ENCODE measurements around the gene LPP. TPM values are rescaled to one million over a fixed set of nuclear protein-coding genes. Genes with fewer than 3 reads are reported as not detected.

The LPP gene
- polyA plus RNA-seq, 1 donor (not counting 4 experiments of a cell fraction or from before 2014, with no cell fraction given): 16.0 TPM

- Histone ChIP-seq H3K4me1 (ENCODE audit: control insufficient read depth, extremely low read depth, insufficient read depth, low read length) (peaks cover 17% of the 10 kb centered on the region), H3K27me3 (ENCODE audit: control insufficient read depth, extremely low read depth, insufficient read depth, low read length) (no peaks in the 10 kb centered on the region), H3K79me2 (ENCODE audit: control insufficient read depth, insufficient read depth, low read length) (peaks cover 10% of the 10 kb centered on the region), H3K36me3 (ENCODE audit: control insufficient read depth in 2 of 2, extremely low read depth in 1 of 2, insufficient read depth in 2 of 2, low read length in 2 of 2) (peaks cover 2 to 3% of the 10 kb centered on the region in 2 experiments), H3K9ac (ENCODE audit: control insufficient read depth, extremely low read depth, insufficient read depth, low read length) (no peak overlapping the region), H3K27ac (ENCODE audit: control insufficient read depth, insufficient read depth, low read length) (no peak overlapping the region), H4K20me1 (ENCODE audit: control insufficient read depth, extremely low read depth, insufficient read depth, low read length) (no peaks in the 10 kb centered on the region), H3K9me3 (ENCODE audit: control insufficient read depth, low read depth, low read length) (no peaks in the 10 kb centered on the region), H3K4me3 (ENCODE audit: control insufficient read depth in 2 of 3, extremely low read depth in 1 of 3, insufficient read depth in 2 of 3, low read depth in 1 of 3, low read length in 3 of 3) (no peak overlapping the region), H3K9me1 (ENCODE audit: control insufficient read depth, extremely low read depth, insufficient read depth, low read length) (no peaks in the 10 kb centered on the region), H3K4me2 (ENCODE audit: control insufficient read depth, extremely low read depth, insufficient read depth, low read depth, low read length) (no peak overlapping the region), H2AFZ (ENCODE audit: control insufficient read depth, low read length) (no peak overlapping the region)
- FAIRE-seq: no peak
- TF ChIP-seq, protein P1, sequence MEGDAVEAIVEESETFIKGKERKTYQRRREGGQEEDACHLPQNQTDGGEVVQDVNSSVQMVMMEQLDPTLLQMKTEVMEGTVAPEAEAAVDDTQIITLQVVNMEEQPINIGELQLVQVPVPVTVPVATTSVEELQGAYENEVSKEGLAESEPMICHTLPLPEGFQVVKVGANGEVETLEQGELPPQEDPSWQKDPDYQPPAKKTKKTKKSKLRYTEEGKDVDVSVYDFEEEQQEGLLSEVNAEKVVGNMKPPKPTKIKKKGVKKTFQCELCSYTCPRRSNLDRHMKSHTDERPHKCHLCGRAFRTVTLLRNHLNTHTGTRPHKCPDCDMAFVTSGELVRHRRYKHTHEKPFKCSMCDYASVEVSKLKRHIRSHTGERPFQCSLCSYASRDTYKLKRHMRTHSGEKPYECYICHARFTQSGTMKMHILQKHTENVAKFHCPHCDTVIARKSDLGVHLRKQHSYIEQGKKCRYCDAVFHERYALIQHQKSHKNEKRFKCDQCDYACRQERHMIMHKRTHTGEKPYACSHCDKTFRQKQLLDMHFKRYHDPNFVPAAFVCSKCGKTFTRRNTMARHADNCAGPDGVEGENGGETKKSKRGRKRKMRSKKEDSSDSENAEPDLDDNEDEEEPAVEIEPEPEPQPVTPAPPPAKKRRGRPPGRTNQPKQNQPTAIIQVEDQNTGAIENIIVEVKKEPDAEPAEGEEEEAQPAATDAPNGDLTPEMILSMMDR (optimal IDR thresholded peaks at IDR 0.05 in 1 of 3, IDR thresholded peaks at IDR 0.05 in 1 of 3, conservative IDR thresholded peaks at IDR 0.05 in 1 of 3; ENCODE audit: extremely low read depth in 1 of 3, insufficient read depth in 2 of 3, low read length in 3 of 3): no peak
- no peak for TF ChIP-seq EZH2 (IDR thresholded peaks at IDR 0.05; ENCODE audit: low read length)
- DNase-seq (ENCODE audit: low read depth, low spot score): no peak
- dilution Hi-C loops (cut with MboI; ENCODE audit: extremely low pct_ligation_motif_present, low sequenced_read_pairs): no loop called here
These were observed 116.5 kb downstream of the LPP start for GRCh38 chr3:188270423-188270972.

- dilution Hi-C loops (cut with MboI; ENCODE audit: extremely low pct_ligation_motif_present, low sequenced_read_pairs): no loop called here
- Histone ChIP-seq H3K27me3 (ENCODE audit: control insufficient read depth, extremely low read depth, insufficient read depth, low read length) (no peaks in the 10 kb centered on the region), H4K20me1 (ENCODE audit: control insufficient read depth, extremely low read depth, insufficient read depth, low read length) (no peaks in the 10 kb centered on the region), H3K9me1 (ENCODE audit: control insufficient read depth, extremely low read depth, insufficient read depth, low read length) (no peaks in the 10 kb centered on the region), H3K4me3 (ENCODE audit: control insufficient read depth in 2 of 3, extremely low read depth in 1 of 3, insufficient read depth in 2 of 3, low read depth in 1 of 3, low read length in 3 of 3) (no peak overlapping the region), H3K9me3 (ENCODE audit: control insufficient read depth, low read depth, low read length) (no peaks in the 10 kb centered on the region), H2AFZ (ENCODE audit: control insufficient read depth, low read length) (no peak overlapping the region), H3K9ac (ENCODE audit: control insufficient read depth, extremely low read depth, insufficient read depth, low read length) (no peak overlapping the region), H3K27ac (ENCODE audit: control insufficient read depth, insufficient read depth, low read length) (no peak overlapping the region), H3K36me3 (ENCODE audit: control insufficient read depth in 2 of 2, extremely low read depth in 1 of 2, insufficient read depth in 2 of 2, low read length in 2 of 2) (peaks cover 3% of the 10 kb centered on the region in 2 experiments), H3K79me2 (ENCODE audit: control insufficient read depth, insufficient read depth, low read length) (peaks cover 10% of the 10 kb centered on the region), H3K4me2 (ENCODE audit: control insufficient read depth, extremely low read depth, insufficient read depth, low read depth, low read length) (no peak overlapping the region), H3K4me1 (ENCODE audit: control insufficient read depth, extremely low read depth, insufficient read depth, low read length) (peaks cover 14% of the 10 kb centered on the region)
- FAIRE-seq: no peak
- DNase-seq (ENCODE audit: low read depth, low spot score): no peak
- TF ChIP-seq, protein P1 (optimal IDR thresholded peaks at IDR 0.05 in 1 of 3, IDR thresholded peaks at IDR 0.05 in 1 of 3, conservative IDR thresholded peaks at IDR 0.05 in 1 of 3; ENCODE audit: extremely low read depth in 1 of 3, insufficient read depth in 2 of 3, low read length in 3 of 3): no peak
- no peak for TF ChIP-seq EZH2 (IDR thresholded peaks at IDR 0.05; ENCODE audit: low read length)
These were observed 117.4 kb downstream of the LPP start for GRCh38 chr3:188271226-188271914.

All from keratinocyte (primary cell).